Measurements from ENCODE around the gene GAPDH.

DNA sequence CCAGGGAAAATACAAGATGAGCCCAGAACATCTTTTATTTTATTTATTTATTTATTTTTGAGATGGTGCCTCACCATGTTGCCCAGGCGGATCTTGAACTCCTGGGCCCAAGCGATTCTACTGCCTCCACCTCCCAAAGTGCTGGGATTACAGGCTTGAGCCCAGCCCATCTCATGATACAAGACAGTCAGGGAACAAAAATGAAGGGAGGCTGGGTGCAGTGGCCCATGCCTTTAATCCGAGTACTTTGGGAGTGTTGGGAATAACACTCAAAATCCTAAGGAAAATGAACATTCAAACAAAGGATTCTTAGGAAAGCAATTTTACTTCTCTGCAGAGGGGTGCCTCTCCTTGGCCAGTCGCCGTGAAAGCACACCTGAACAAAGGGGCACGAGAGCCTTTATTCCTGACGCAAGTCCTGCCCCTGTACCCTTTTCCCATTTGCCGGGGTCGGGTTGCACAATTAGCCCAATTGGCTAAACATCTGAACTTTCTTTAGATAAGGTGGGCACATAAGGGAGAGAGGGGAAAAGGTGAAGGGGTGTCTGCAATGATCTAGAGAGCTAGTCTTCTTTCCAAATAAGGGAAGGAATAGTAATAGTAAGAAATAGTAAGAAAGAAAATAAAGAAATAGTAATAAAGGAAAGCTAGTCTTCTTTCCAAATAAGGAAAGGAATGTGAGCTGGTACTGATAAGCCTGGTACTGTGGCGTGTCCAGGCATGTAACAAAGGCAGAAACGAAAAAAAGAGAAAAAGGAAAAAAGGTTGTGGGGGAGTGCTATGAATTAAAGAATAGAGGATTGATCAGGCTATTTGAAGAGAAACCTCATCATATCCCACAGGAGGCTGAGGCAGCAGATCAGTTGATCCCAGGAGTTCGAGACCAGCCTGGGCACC, 27.0 kb upstream of the GAPDH start:
- no peak for TF ChIP-seq POLR2AphosphoS5 (IDR thresholded peaks at IDR 0.05)
- no peak for TF ChIP-seq CTCF (IDR thresholded peaks at IDR 0.05)

Data from transverse colon (tissue), 4 donors.